HEK293 (cell line): Measurements from ENCODE around the gene PROB1.

Source experiments
- CTCF ChIP-seq: fragments of 450-650 bp; formaldehyde crosslinking; IDR thresholded peaks from 2 replicates; pipeline ENCODE4 v1.5.1; 2016; ENCODE audit warnings: missing biosample characterization, missing genetic modification characterization
- KLF8 ChIP-seq: fragments of 450-650 bp; formaldehyde crosslinking; IDR thresholded peaks from 2 replicates; pipeline ENCODE4 v1.5.1; 2016; ENCODE audit warnings: missing biosample characterization, missing genetic modification characterization
- MYNN ChIP-seq: fragments of 450-650 bp; formaldehyde crosslinking; IDR thresholded peaks from 2 replicates; pipeline ENCODE4 v1.5.1; 2016; ENCODE audit warnings: missing biosample characterization, missing genetic modification characterization, borderline replicate concordance
- PBX3 ChIP-seq: sonication (generic); formaldehyde crosslinking; IDR thresholded peaks from 2 replicates; pipeline ENCODE4 v1.8.1; 2022; ENCODE audit warnings: mild to moderate bottlenecking, moderate library complexity, missing genetic modification reagents
- ZNF175 ChIP-seq: fragments of 450-650 bp; formaldehyde crosslinking; IDR thresholded peaks from 2 replicates; pipeline ENCODE4 v1.5.1; 2016; ENCODE audit warnings: missing biosample characterization, missing genetic modification characterization
- ZNF184 ChIP-seq: fragments of 450-650 bp; IDR thresholded peaks from 2 replicates; pipeline ENCODE4 v1.5.1; 2018; ENCODE audit warnings: missing biosample characterization, mild to moderate bottlenecking, missing genetic modification characterization
- ZNF23 ChIP-seq: fragments of 450-650 bp; formaldehyde crosslinking; IDR thresholded peaks from 2 replicates; pipeline ENCODE4 v1.5.1; 2016; ENCODE audit warnings: missing biosample characterization, missing genetic modification characterization, borderline replicate concordance
- ZNF398 ChIP-seq: fragments of 450-650 bp; formaldehyde crosslinking; IDR thresholded peaks from 2 replicates; pipeline ENCODE4 v1.5.1; 2017; ENCODE audit warnings: missing biosample characterization, missing genetic modification characterization
- ZNF501 ChIP-seq: fragments of 450-650 bp; formaldehyde crosslinking; IDR thresholded peaks from 2 replicates; pipeline ENCODE4 v1.5.1; 2016; ENCODE audit warnings: missing biosample characterization, missing genetic modification characterization
- ZNF513 ChIP-seq: fragments of 450-650 bp; IDR thresholded peaks from 2 replicates; pipeline ENCODE4 v1.5.1; 2018; ENCODE audit warnings: missing biosample characterization, missing genetic modification characterization
- ZNF518A ChIP-seq: fragments of 450-650 bp; formaldehyde crosslinking; conservative IDR thresholded peaks from 2 replicates; pipeline ENCODE4 v1.5.1; 2016; ENCODE audit warnings: low read depth, missing biosample characterization, missing genetic modification characterization
- ZNF558 ChIP-seq: fragments of 450-650 bp; formaldehyde crosslinking; IDR thresholded peaks from 2 replicates; pipeline ENCODE4 v1.5.1; 2016; ENCODE audit warnings: missing biosample characterization, missing genetic modification characterization
- ZSCAN30 ChIP-seq: fragments of 450-650 bp; IDR thresholded peaks from 2 replicates; pipeline ENCODE4 v1.5.1; 2018; ENCODE audit warnings: missing biosample characterization, mild to moderate bottlenecking, missing genetic modification characterization, moderate library complexity

GRCh38 chr5:139343476-139343875 is 51.4 kb downstream of the PROB1 start:
- TF ChIP-seq CTCF (tag by site-specific recombination) (no peak), ZNF518A (tag by site-specific recombination) (no peak), ZNF558 (tag by site-specific recombination) (no peak), MYNN (tag by site-specific recombination) (no peak), ZNF501 (tag by site-specific recombination) (no peak), ZSCAN30 (tag by site-specific recombination) (no peak), PBX3 (CRISPR knock-in tag) (no peak), ZNF175 (tag by site-specific recombination) (no peak), ZNF398 (tag by site-specific recombination) (no peak), ZNF23 (tag by site-specific recombination) (no peak), ZNF513 (no peak), ZNF184 (tag by site-specific recombination) (no peak), KLF8 (no peak)
